Measurements from ENCODE around the gene MLLT6. TPM values are rescaled to one million over a fixed set of nuclear protein-coding genes. Genes with fewer than 3 reads are reported as not detected.

The MLLT6 gene
- total and polyA plus RNA-seq, 2 of the 13 experiments (the other 11 are each of a cell fraction or from before 2014, with no cell fraction given), result 50.7 to 69.5 TPM

DNA sequence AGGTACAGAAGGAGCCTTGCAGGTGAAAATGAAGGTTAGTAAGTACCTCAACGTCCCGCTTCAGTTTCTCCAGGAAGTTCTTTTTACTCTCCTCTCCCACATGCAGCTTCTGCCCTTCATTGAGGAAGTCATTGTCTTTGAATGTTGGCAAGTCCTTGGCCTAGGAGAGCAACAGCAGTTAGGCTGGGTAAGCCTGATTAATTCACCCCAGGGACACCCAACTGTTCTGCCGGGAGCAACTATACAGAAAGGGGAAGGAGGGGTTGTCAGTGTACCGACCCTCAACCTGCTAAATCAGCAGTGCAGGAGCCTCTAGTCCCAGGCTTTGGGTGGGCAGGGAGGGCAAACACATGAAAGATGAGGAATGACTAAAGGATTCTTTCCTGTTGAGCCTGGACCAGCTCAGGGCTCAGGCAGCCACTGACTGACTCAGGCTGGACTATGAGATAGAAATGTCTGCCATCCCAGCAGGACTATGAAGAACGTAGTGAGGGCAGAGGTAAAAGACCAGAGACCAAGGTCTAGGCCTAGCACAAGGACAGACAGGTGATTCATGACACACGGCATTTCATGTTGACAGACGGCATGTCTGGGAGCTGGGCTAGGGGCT is 72.7 kb downstream of the MLLT6 start:
- POLR2A ChIA-PET, result interaction anchor here (0.7 kb wide), 1 partner anchor 21 kb away, joined by 3 read pairs; the partner anchor contains the start of gene PIP4K2B
- in situ Hi-C loops (cut with HindIII; ENCODE audit: extremely low pct_ligation_motif_present, low pct_unique_long_range_greater_than_20kb) (no loop called here), intact Hi-C loops (cut with micrococcal nuclease; ENCODE audit: unreplicated experiment) (no loop called here)
- no peaks in the 10 kb centered on the region for H4K20me1 ChIP-seq (ENCODE audit: insufficient read depth, low read length)
- CTCF ChIA-PET (ENCODE audit: low intra/inter-chr PET ratio, low total read pairs), result no interaction called here
- DNase-seq (ENCODE audit: low spot score) (no peak), ATAC-seq (peak; percentile 34; the same call in 1 of the 3 replicates), FAIRE-seq (no peak)
- H3K79me2 ChIP-seq (ENCODE audit: insufficient read depth, low read length), result no peaks in the 10 kb centered on the region
- H2AFZ ChIP-seq (ENCODE audit: low read length), result no peak overlapping the region
- TF ChIP-seq ZNF331 (CRISPR knock-in tag; IDR thresholded peaks at IDR 0.05) (no peak), DBP (CRISPR knock-in tag; IDR thresholded peaks at IDR 0.05; ENCODE audit: not compliant biosample characterization) (no peak), YEATS4 (CRISPR knock-in tag; IDR thresholded peaks at IDR 0.05; ENCODE audit: borderline replicate concordance) (no peak), NCOA1 (CRISPR knock-in tag; IDR thresholded peaks at IDR 0.05) (no peak), NFRKB (IDR thresholded peaks at IDR 0.05) (no peak), HDAC1 (CRISPR knock-in tag; IDR thresholded peaks at IDR 0.05) (no peak)
- H3K27me3 ChIP-seq (ENCODE audit: control insufficient read depth in 1 of 2, insufficient read depth in 2 of 2, low read length in 2 of 2), result no peaks in the 10 kb centered on the region
- H3K36me3 ChIP-seq (replicated peaks in 1 of 2; ENCODE audit: control insufficient read depth in 1 of 2, insufficient read depth in 2 of 2, low read length in 2 of 2), result peaks cover 65 to 87% of the 10 kb centered on the region in 2 experiments
- H3K9ac ChIP-seq (ENCODE audit: insufficient read depth, low read depth, low read length), result no peak overlapping the region
- 78% methylated on average over 7 of the region's 7 CpGs for WGBS (ENCODE audit: low lambda C conversion rate)
- H3K9me3 ChIP-seq (ENCODE audit: low read length), result no peaks in the 10 kb centered on the region
- no peak overlapping the region for H3K27ac ChIP-seq (ENCODE audit: extremely low read length, insufficient read depth, low read length)
- no TSS peak for BruUV-seq (replicated peaks)
- H3K4me1 ChIP-seq (ENCODE audit: insufficient read depth, low read length), result no peaks in the 10 kb centered on the region
- H3K4me2 ChIP-seq (ENCODE audit: low read depth, low read length), result no peak overlapping the region
- H3K4me3 ChIP-seq (replicated peaks in 1 of 3; ENCODE audit: insufficient read depth in 1 of 3, low read depth in 2 of 3, low read length in 3 of 3), result no peak overlapping the region

Small RNA genes within 50 kb of the gene (microRNA-seq; reads per million reads assigned to microRNA genes)
- gene MIR4726, result 6.5 reads per million, percentile 38 among the genes with 10 or more reads in this experiment
- not detected for gene MIR4734

Small RNA genes within 50 kb of the gene (small RNA-seq; reads per million reads assigned to genes)
- gene MIR4726 (ENCODE audit: insufficient read depth in 2 of 3, insufficient read length in 3 of 3, low read depth in 2 of 3, low replicate concordance in 1 of 3) (0 reads per million in 3 experiments), gene MIR4734 (ENCODE audit: insufficient read depth in 2 of 3, insufficient read length in 3 of 3, low read depth in 2 of 3, low replicate concordance in 1 of 3) (0 to 0.33 (median 0) reads per million in 3 experiments), gene RNA5SP440 (ENCODE audit: insufficient read depth in 2 of 3, insufficient read length in 3 of 3, low read depth in 2 of 3, low replicate concordance in 1 of 3) (0 reads per million in 3 experiments), gene RNU6-866P (ENCODE audit: insufficient read depth in 2 of 3, insufficient read length in 3 of 3, low read depth in 2 of 3, low replicate concordance in 1 of 3) (0 reads per million in 3 experiments)

Other genes with a start within 250 kb of the MLLT6 start
- 0.90 and 1.2 TPM in 2 replicates for gene SRCIN1, start 99.3 kb upstream of the MLLT6 start, total RNA-seq (2016; rRNA removed; fragmentation: Illumina TruSeq; extraction: Trizol)
- 9.6 and 19.8 TPM in 2 replicates for gene SRCIN1, start 99.3 kb upstream of the MLLT6 start, polyA plus RNA-seq (2011; rRNA removed)
- gene EPOP, start 30.3 kb upstream of the MLLT6 start, total RNA-seq (2016; rRNA removed; fragmentation: Illumina TruSeq; extraction: Trizol), result 29.0 and 37.8 TPM in 2 replicates
- 13.9 and 14.7 TPM in 2 replicates for gene EPOP, start 30.3 kb upstream of the MLLT6 start, polyA plus RNA-seq (2011; rRNA removed)
- 34.1 and 42.6 TPM in 2 replicates for gene CISD3, start 25.1 kb downstream of the MLLT6 start, total RNA-seq (2016; rRNA removed; fragmentation: Illumina TruSeq; extraction: Trizol)
- 30.0 and 34.9 TPM in 2 replicates for gene CISD3, start 25.1 kb downstream of the MLLT6 start, polyA plus RNA-seq (2011; rRNA removed)
- gene PCGF2, start 43.1 kb downstream of the MLLT6 start, total RNA-seq (2016; rRNA removed; fragmentation: Illumina TruSeq; extraction: Trizol), result 11.6 and 11.7 TPM in 2 replicates
- 29.4 and 30.6 TPM in 2 replicates for gene PCGF2, start 43.1 kb downstream of the MLLT6 start, polyA plus RNA-seq (2011; rRNA removed)
- 517 and 688 TPM in 2 replicates for gene PSMB3, start 47.5 kb downstream of the MLLT6 start, total RNA-seq (2016; rRNA removed; fragmentation: Illumina TruSeq; extraction: Trizol)
- 317 and 366 TPM in 2 replicates for gene PSMB3, start 47.5 kb downstream of the MLLT6 start, polyA plus RNA-seq (2011; rRNA removed)
- gene PIP4K2B, start 94.3 kb downstream of the MLLT6 start, total RNA-seq (2016; rRNA removed; fragmentation: Illumina TruSeq; extraction: Trizol), result 54.0 and 63.6 TPM in 2 replicates
- 20.4 and 24.5 TPM in 2 replicates for gene PIP4K2B, start 94.3 kb downstream of the MLLT6 start, polyA plus RNA-seq (2011; rRNA removed)
- gene CWC25, start 120.0 kb downstream of the MLLT6 start, total RNA-seq (2016; rRNA removed; fragmentation: Illumina TruSeq; extraction: Trizol), result 12.7 and 15.6 TPM in 2 replicates
- 20.6 and 22.7 TPM in 2 replicates for gene CWC25, start 120.0 kb downstream of the MLLT6 start, polyA plus RNA-seq (2011; rRNA removed)
- gene RPL23, start 148.4 kb downstream of the MLLT6 start, total RNA-seq (2016; rRNA removed; fragmentation: Illumina TruSeq; extraction: Trizol), result 2,790 and 3,298 TPM in 2 replicates
- 4,288 and 4,860 TPM in 2 replicates for gene RPL23, start 148.4 kb downstream of the MLLT6 start, polyA plus RNA-seq (2011; rRNA removed)
- gene LASP1, start 164.8 kb downstream of the MLLT6 start, total RNA-seq (2016; rRNA removed; fragmentation: Illumina TruSeq; extraction: Trizol), result 97.0 and 110 TPM in 2 replicates
- 70.1 and 80.4 TPM in 2 replicates for gene LASP1, start 164.8 kb downstream of the MLLT6 start, polyA plus RNA-seq (2011; rRNA removed)

Measured in HepG2 (cell line).